Suprapubic skin (tissue), 3 donors: ENCODE data around the gene PRSS8.

Experiments
- CTCF ChIP-seq, 2 donors: fragments of 200-600 bp in 1 of 2; fragments of 450-650 bp in 1 of 2; sonication (generic) in 1 of 2; IDR thresholded peaks; one replicate each; pipeline ENCODE4 v1.5.1; 2016 to 2019; ENCODE audit warnings: antibody characterized with exemption in 2 of 2, mild to moderate bottlenecking in 1 of 2, moderate library complexity in 1 of 2
- POLR2A ChIP-seq, 2 donors: fragments of 450-650 bp; IDR thresholded peaks; one replicate each; pipeline ENCODE4 v1.6.1; 2017; ENCODE audit warnings: antibody characterized with exemption in 2 of 2, mild to moderate bottlenecking in 2 of 2, moderate library complexity in 2 of 2

- TF ChIP-seq CTCF (IDR thresholded peaks at IDR 0.05) (no peak), POLR2A (IDR thresholded peaks at IDR 0.05) (no peak)
Measured at GRCh38 chr16:31177136-31177535, 41.6 kb upstream of the PRSS8 start.
